Stomach smooth muscle (tissue), 2 donors: ENCODE results near the gene DSCAML1.

ENCODE experiments used
- H3K27ac ChIP-seq: one replicate; pipeline ENCODE4 v1.7.0; 2013; ENCODE audit warnings: mild to moderate bottlenecking, low read length, inconsistent platforms
- H3K27me3 ChIP-seq, 2 donors: one replicate each; pipeline ENCODE4 v1.7.0; 2013; ENCODE audit warnings: low read length in 2 of 2; ENCODE audit not compliant: insufficient read depth in 2 of 2, control insufficient read depth in 1 of 2
- H3K36me3 ChIP-seq, 2 donors: one replicate each; pipeline ENCODE4 v1.7.0; 2013; ENCODE audit warnings: low read length in 2 of 2; ENCODE audit not compliant: control insufficient read depth in 2 of 2, insufficient read depth in 2 of 2
- H3K4me1 ChIP-seq: one replicate; pipeline ENCODE4 v1.7.0; 2013; ENCODE audit warnings: low read length; ENCODE audit not compliant: control insufficient read depth, insufficient read depth
- H3K4me3 ChIP-seq, 2 donors: one replicate each; pipeline ENCODE4 v1.7.0; 2013; ENCODE audit warnings: low read length in 2 of 2
- H3K9ac ChIP-seq, 2 donors: one replicate each; pipeline ENCODE4 v1.7.0; 2013; ENCODE audit warnings: low read length in 2 of 2, mild to moderate bottlenecking in 1 of 2
- H3K9me3 ChIP-seq, 2 donors: one replicate each; pipeline ENCODE4 v1.7.0; 2013; ENCODE audit warnings: low read length in 2 of 2; ENCODE audit not compliant: control insufficient read depth in 2 of 2
- donor health status: healthy.
- donor health status: Pancreatic carcinoma.

The DSCAML1 gene

GRCh38 chr11:117529816-117530215 is 267.2 kb downstream of the DSCAML1 start:
- Histone ChIP-seq H3K4me1 (no peaks in the 10 kb centered on the region), H3K9ac (no peak overlapping the region), H3K27ac (no peak overlapping the region), H3K4me3 (no peak overlapping the region), H3K9me3 (no peaks in the 10 kb centered on the region), H3K36me3 (no peaks in the 10 kb centered on the region), H3K27me3 (no peaks in the 10 kb centered on the region)

GRCh38 chr11:117528097-117528721 is 268.8 kb downstream of the DSCAML1 start:
- no peak overlapping the region for H3K9ac ChIP-seq
- H3K4me1 ChIP-seq, result no peaks in the 10 kb centered on the region
- no peaks in the 10 kb centered on the region for H3K27me3 ChIP-seq
- no peaks in the 10 kb centered on the region for H3K36me3 ChIP-seq
- no peak overlapping the region for H3K4me3 ChIP-seq
- H3K9me3 ChIP-seq, result no peaks in the 10 kb centered on the region
- H3K27ac ChIP-seq, result no peak overlapping the region

- no peaks in the 10 kb centered on the region for H3K36me3 ChIP-seq
- no peaks in the 10 kb centered on the region for H3K27me3 ChIP-seq
- H3K9ac ChIP-seq, result no peak overlapping the region
- no peaks in the 10 kb centered on the region for H3K4me1 ChIP-seq
- H3K27ac ChIP-seq, result no peak overlapping the region
- no peaks in the 10 kb centered on the region for H3K9me3 ChIP-seq
- H3K4me3 ChIP-seq, result no peak overlapping the region
Measured at GRCh38 chr11:117527271-117527670, 269.7 kb downstream of the DSCAML1 start.

GRCh38 chr11:117525866-117526542 is 271.0 kb downstream of the DSCAML1 start:
- no peak overlapping the region for H3K27ac ChIP-seq

GRCh38 chr11:117524468-117525183 is 272.4 kb downstream of the DSCAML1 start:
- H3K4me1 ChIP-seq, result no peaks in the 10 kb centered on the region
- H3K9ac ChIP-seq, result no peak overlapping the region
- no peaks in the 10 kb centered on the region for H3K27me3 ChIP-seq
- H3K27ac ChIP-seq, result no peak overlapping the region
- no peaks in the 10 kb centered on the region for H3K9me3 ChIP-seq
- peaks cover 0 to 2% of the 10 kb centered on the region in 2 donors for H3K36me3 ChIP-seq
- no peak overlapping the region for H3K4me3 ChIP-seq

More at GRCh38 chr11:117525866-117526542, 271.0 kb downstream of the DSCAML1 start:
- H3K27me3 ChIP-seq, result no peaks in the 10 kb centered on the region
- no peaks in the 10 kb centered on the region for H3K4me1 ChIP-seq
- H3K9ac ChIP-seq, result no peak overlapping the region
- H3K4me3 ChIP-seq, result no peak overlapping the region
- no peaks in the 10 kb centered on the region for H3K9me3 ChIP-seq
- no peaks in the 10 kb centered on the region for H3K36me3 ChIP-seq

- Histone ChIP-seq H3K4me3 (no peak overlapping the region), H3K9ac (no peak overlapping the region), H3K27me3 (no peaks in the 10 kb centered on the region), H3K36me3 (peaks cover 0 to 2% of the 10 kb centered on the region in 2 donors), H3K27ac (no peak overlapping the region), H3K4me1 (no peaks in the 10 kb centered on the region), H3K9me3 (no peaks in the 10 kb centered on the region)
Measured at GRCh38 chr11:117523680-117524079, 273.3 kb downstream of the DSCAML1 start.

- H3K27ac ChIP-seq, result no peak overlapping the region
- peaks cover 0 to 2% of the 10 kb centered on the region in 2 donors for H3K36me3 ChIP-seq
- no peaks in the 10 kb centered on the region for H3K4me1 ChIP-seq
- H3K4me3 ChIP-seq, result no peak overlapping the region
- no peaks in the 10 kb centered on the region for H3K9me3 ChIP-seq
- no peak overlapping the region for H3K9ac ChIP-seq
- H3K27me3 ChIP-seq, result no peaks in the 10 kb centered on the region
Measured at GRCh38 chr11:117521974-117522373, 275.0 kb downstream of the DSCAML1 start.

- Histone ChIP-seq H3K9me3 (no peaks in the 10 kb centered on the region), H3K9ac (no peak overlapping the region), H3K27ac (no peak overlapping the region), H3K4me1 (no peaks in the 10 kb centered on the region), H3K36me3 (peaks cover 0 to 2% of the 10 kb centered on the region in 2 donors), H3K27me3 (no peaks in the 10 kb centered on the region), H3K4me3 (no peak overlapping the region)
Measured at GRCh38 chr11:117520966-117521365, 276.1 kb downstream of the DSCAML1 start.

- H3K27me3 ChIP-seq, result no peaks in the 10 kb centered on the region
- H3K27ac ChIP-seq, result no peak overlapping the region
- no peaks in the 10 kb centered on the region for H3K4me1 ChIP-seq
- no peak overlapping the region for H3K9ac ChIP-seq
- H3K9me3 ChIP-seq, result no peaks in the 10 kb centered on the region
- no peak overlapping the region for H3K4me3 ChIP-seq
- H3K36me3 ChIP-seq, result peaks cover 0 to 2% of the 10 kb centered on the region in 2 donors
Measured at GRCh38 chr11:117520201-117520600, 276.8 kb downstream of the DSCAML1 start.

- Histone ChIP-seq H3K4me1 (no peaks in the 10 kb centered on the region), H3K9ac (no peak overlapping the region), H3K9me3 (no peaks in the 10 kb centered on the region), H3K36me3 (peaks cover 0 to 2% of the 10 kb centered on the region in 2 donors), H3K27ac (no peak overlapping the region), H3K4me3 (no peak overlapping the region), H3K27me3 (no peaks in the 10 kb centered on the region)
Measured at GRCh38 chr11:117519590-117519989, 277.4 kb downstream of the DSCAML1 start.
